Activated naive CD4-positive, alpha-beta T cell treated with anti-CD3 and anti-CD28 coated beads, Interleukin-2, amount 10 ng/mL, durations not matched to agents 7 days and 5 days (primary cell): ENCODE data around the gene LPIN1.

Experiments used
- CTCF ChIA-PET: fragments of 350-600 bp; sonication (Branson Sonifier 250); formaldehyde crosslinking; loops from one replicate; lab custom pipeline; 2021; ENCODE audit warnings: antibody characterized with exemption; lab: Charles Lee
- DNase-seq: peaks from one replicate; pipeline ENCODE4 v3.0.0-alpha.2; 2020
- H3K27ac Mint-ChIP-seq: one replicate; pipeline ENCODE4 v1.8.0; 2021; ENCODE audit warnings: mild to moderate bottlenecking, moderate library complexity, mixed read lengths
- H3K27me3 Mint-ChIP-seq: one replicate; pipeline ENCODE4 v1.8.0; 2021; ENCODE audit warnings: mild to moderate bottlenecking, mixed read lengths
- H3K36me3 Mint-ChIP-seq: one replicate; pipeline ENCODE4 v1.8.0; 2021; ENCODE audit warnings: mixed read lengths
- H3K4me1 Mint-ChIP-seq: one replicate; pipeline ENCODE4 v1.8.0; 2021; ENCODE audit warnings: mixed read lengths
- H3K4me3 Mint-ChIP-seq: one replicate; pipeline ENCODE4 v1.8.0; 2021; ENCODE audit warnings: mild to moderate bottlenecking, moderate library complexity, mixed read lengths
- H3K9me3 Mint-ChIP-seq: one replicate; pipeline ENCODE4 v1.8.0; 2021; ENCODE audit warnings: mixed read lengths

Gene LPIN1

GRCh38 chr2:11778923-11779757 lies 32.7 kb downstream of the LPIN1 start:
- peak; percentile 89 for DNase-seq
- Mint-ChIP-seq H3K36me3 (peaks cover 62% of the 10 kb centered on the region), H3K27ac (peak overlapping the region; percentile 68), H3K4me3 (peak overlapping the region; percentile 46), H3K9me3 (no peaks in the 10 kb centered on the region), H3K27me3 (no peaks in the 10 kb centered on the region), H3K4me1 (peaks cover 52% of the 10 kb centered on the region)
- CTCF ChIA-PET: interaction anchor here (0.7 to 13.3 kb wide), 18 partner anchors 8 to 1228 kb away, joined by 3 to 362 read pairs (median 4); partner anchors contain the start of gene LPIN1

GRCh38 chr2:11781602-11782001 lies 35.2 kb downstream of the LPIN1 start:
- Mint-ChIP-seq H3K9me3 (no peaks in the 10 kb centered on the region), H3K27ac (no peak overlapping the region), H3K27me3 (no peaks in the 10 kb centered on the region), H3K4me3 (no peak overlapping the region), H3K4me1 (peaks cover 31% of the 10 kb centered on the region), H3K36me3 (peaks cover 67% of the 10 kb centered on the region)
- CTCF ChIA-PET: interaction anchor here (0.8 to 13.3 kb wide), 5 partner anchors 29 to 199 kb away, joined by 3 to 362 read pairs (median 67); partner anchors contain the start of gene LPIN1
- DNase-seq: no peak

GRCh38 chr2:11784280-11784679 lies 37.8 kb downstream of the LPIN1 start:
- Mint-ChIP-seq H3K4me1 (peaks cover 6% of the 10 kb centered on the region), H3K9me3 (no peaks in the 10 kb centered on the region), H3K27ac (no peak overlapping the region)

GRCh38 chr2:11784747-11785610 lies 38.5 kb downstream of the LPIN1 start:
- DNase-seq: peak; percentile 56
- Mint-ChIP-seq H3K36me3 (peaks cover 67% of the 10 kb centered on the region), H3K27me3 (no peaks in the 10 kb centered on the region), H3K4me1 (peaks cover 2% of the 10 kb centered on the region), H3K27ac (no peak overlapping the region), H3K9me3 (no peaks in the 10 kb centered on the region), H3K4me3 (no peak overlapping the region)
- CTCF ChIA-PET: interaction anchor here (0.6 to 13.3 kb wide), 11 partner anchors 11 to 1222 kb away, joined by 3 to 362 read pairs (median 5); partner anchors contain the start of gene LPIN1

More at GRCh38 chr2:11784280-11784679, 37.8 kb downstream of the LPIN1 start:
- CTCF ChIA-PET: interaction anchor here (0.6 to 13.3 kb wide), 12 partner anchors 11 to 1222 kb away, joined by 3 to 362 read pairs (median 4); partner anchors contain the start of gene LPIN1
- Mint-ChIP-seq H3K36me3 (peaks cover 69% of the 10 kb centered on the region), H3K4me3 (no peak overlapping the region), H3K27me3 (no peaks in the 10 kb centered on the region)
- DNase-seq: no peak

- no peak overlapping the region for H3K27ac Mint-ChIP-seq
- CTCF ChIA-PET: interaction anchor here (1.3 to 13.3 kb wide), 8 partner anchors 12 to 201 kb away, joined by 3 to 362 read pairs (median 5); partner anchors contain the start of gene LPIN1
- no peaks in the 10 kb centered on the region for H3K4me1 Mint-ChIP-seq
- H3K27me3 Mint-ChIP-seq: no peaks in the 10 kb centered on the region
- H3K4me3 Mint-ChIP-seq: no peak overlapping the region
- H3K36me3 Mint-ChIP-seq: peaks cover 67% of the 10 kb centered on the region
- H3K9me3 Mint-ChIP-seq: no peaks in the 10 kb centered on the region
- no peak for DNase-seq
These were observed 39.1 kb downstream of the LPIN1 start for GRCh38 chr2:11785611-11785940.

GRCh38 chr2:11786191-11786590 lies 39.8 kb downstream of the LPIN1 start:
- H3K27ac Mint-ChIP-seq: no peak overlapping the region
- H3K4me1 Mint-ChIP-seq: no peaks in the 10 kb centered on the region
- H3K36me3 Mint-ChIP-seq: peaks cover 68% of the 10 kb centered on the region
- no peak overlapping the region for H3K4me3 Mint-ChIP-seq
- DNase-seq: no peak
- H3K9me3 Mint-ChIP-seq: no peaks in the 10 kb centered on the region
- CTCF ChIA-PET: interaction anchor here (1.7 to 13.3 kb wide), 3 partner anchors 15 to 97 kb away, joined by 6 to 362 read pairs (median 285); partner anchors contain the start of gene LPIN1
- no peaks in the 10 kb centered on the region for H3K27me3 Mint-ChIP-seq

- Mint-ChIP-seq H3K27me3 (no peaks in the 10 kb centered on the region), H3K9me3 (no peaks in the 10 kb centered on the region), H3K4me1 (no peaks in the 10 kb centered on the region), H3K4me3 (no peak overlapping the region), H3K27ac (no peak overlapping the region), H3K36me3 (peaks cover 67% of the 10 kb centered on the region)
- DNase-seq: no peak
- CTCF ChIA-PET: interaction anchor here (12.9 to 13.3 kb wide), 2 partner anchors 47 to 98 kb away, joined by 285 to 362 read pairs; partner anchors contain the start of gene LPIN1
These were observed 40.2 kb downstream of the LPIN1 start for GRCh38 chr2:11786592-11786991.

GRCh38 chr2:11787991-11788390 lies 41.6 kb downstream of the LPIN1 start:
- DNase-seq: no peak
- Mint-ChIP-seq H3K36me3 (peaks cover 70% of the 10 kb centered on the region), H3K27me3 (no peaks in the 10 kb centered on the region), H3K9me3 (no peaks in the 10 kb centered on the region), H3K4me1 (no peaks in the 10 kb centered on the region), H3K27ac (no peak overlapping the region), H3K4me3 (no peak overlapping the region)
- CTCF ChIA-PET: interaction anchor here (1.3 to 13.3 kb wide), 3 partner anchors 9 to 99 kb away, joined by 3 to 362 read pairs (median 285); partner anchors contain the start of gene LPIN1

GRCh38 chr2:11788461-11789124 lies 42.2 kb downstream of the LPIN1 start:
- Mint-ChIP-seq H3K36me3 (peaks cover 73% of the 10 kb centered on the region), H3K9me3 (no peaks in the 10 kb centered on the region), H3K4me3 (no peak overlapping the region), H3K4me1 (no peaks in the 10 kb centered on the region), H3K27me3 (no peaks in the 10 kb centered on the region), H3K27ac (no peak overlapping the region)
- CTCF ChIA-PET: interaction anchor here (1.3 to 13.3 kb wide), 3 partner anchors 9 to 100 kb away, joined by 3 to 362 read pairs (median 285); partner anchors contain the start of gene LPIN1
- DNase-seq: no peak

- no peak overlapping the region for H3K4me3 Mint-ChIP-seq
- CTCF ChIA-PET: interaction anchor here (13.3 kb wide), 1 partner anchor 50 kb away, joined by 285 read pairs; the partner anchor contains the start of gene LPIN1
- DNase-seq: no peak
- no peaks in the 10 kb centered on the region for H3K27me3 Mint-ChIP-seq
- no peaks in the 10 kb centered on the region for H3K4me1 Mint-ChIP-seq
- peak overlapping the region; percentile 46 for H3K27ac Mint-ChIP-seq
- no peaks in the 10 kb centered on the region for H3K9me3 Mint-ChIP-seq
- H3K36me3 Mint-ChIP-seq: peaks cover 74% of the 10 kb centered on the region
These were observed 42.8 kb downstream of the LPIN1 start for GRCh38 chr2:11789243-11789642.

- Mint-ChIP-seq H3K27me3 (no peaks in the 10 kb centered on the region), H3K4me3 (no peak overlapping the region), H3K36me3 (peaks cover 73% of the 10 kb centered on the region), H3K9me3 (no peaks in the 10 kb centered on the region), H3K4me1 (no peaks in the 10 kb centered on the region), H3K27ac (no peak overlapping the region)
- DNase-seq: no peak
- CTCF ChIA-PET: interaction anchor here (1.5 kb wide), 1 partner anchor 97 kb away, joined by 4 read pairs; no protein-coding TSS in a partner anchor
These were observed 43.8 kb downstream of the LPIN1 start for GRCh38 chr2:11790228-11790627.

GRCh38 chr2:11795590-11795989 lies 49.2 kb downstream of the LPIN1 start:
- peaks cover 73% of the 10 kb centered on the region for H3K36me3 Mint-ChIP-seq
- CTCF ChIA-PET: no interaction called here

More at GRCh38 chr2:11795590-11795989, 49.2 kb downstream of the LPIN1 start:
- Mint-ChIP-seq H3K4me3 (no peak overlapping the region), H3K4me1 (no peaks in the 10 kb centered on the region), H3K27ac (no peak overlapping the region), H3K9me3 (no peaks in the 10 kb centered on the region), H3K27me3 (no peaks in the 10 kb centered on the region)
- DNase-seq: no peak
